Measurements from ENCODE around the gene POU2F3. TPM values are rescaled to one million over a fixed set of nuclear protein-coding genes. Genes with fewer than 3 reads are reported as not detected.
A peak's percentile ranks its signal among the peaks of the same experiment; 100 is the strongest.

The POU2F3 gene
- polyA plus RNA-seq, 1 experiment, result not detected

GRCh38 chr11:120326845-120327281 is 86.9 kb downstream of the POU2F3 start:
- peak overlapping the region; percentile 25 for H3K27ac ChIP-seq (ENCODE audit: low read depth, low read length)
- H3K27me3 ChIP-seq (ENCODE audit: control insufficient read depth, insufficient read depth, low read length), result no peaks in the 10 kb centered on the region
- TF ChIP-seq CTCF (IDR thresholded peaks at IDR 0.05; ENCODE audit: low read depth, low read length), result no peak
- ChIA-PET CTCF (interaction anchor here (1.2 to 2.7 kb wide), 4 partner anchors 8 to 27 kb away, joined by 4 to 23 read pairs (median 8); no protein-coding TSS in a partner anchor), POLR2A (interaction anchor here (1.0 kb wide), 1 partner anchor 27 kb away, joined by 3 read pairs; no protein-coding TSS in a partner anchor)
- H3K4me3 ChIP-seq (ENCODE audit: low read depth, low read length), result no peak overlapping the region
- DNase-seq (ENCODE audit: low read depth, low spot score), result no peak
- no peaks in the 10 kb centered on the region for H3K9me3 ChIP-seq (ENCODE audit: control insufficient read depth, insufficient read depth, low read length)

GRCh38 chr11:120327311-120327710 is 87.4 kb downstream of the POU2F3 start:
- Histone ChIP-seq H3K27ac (ENCODE audit: low read depth, low read length) (no peak overlapping the region), H3K4me3 (ENCODE audit: low read depth, low read length) (no peak overlapping the region), H3K27me3 (ENCODE audit: control insufficient read depth, insufficient read depth, low read length) (no peaks in the 10 kb centered on the region), H3K9me3 (ENCODE audit: control insufficient read depth, insufficient read depth, low read length) (no peaks in the 10 kb centered on the region)
- ChIA-PET CTCF (interaction anchor here (1.2 to 1.6 kb wide), 2 partner anchors 23 to 27 kb away, joined by 4 to 6 read pairs; no protein-coding TSS in a partner anchor), POLR2A (interaction anchor here (1.0 kb wide), 1 partner anchor 27 kb away, joined by 3 read pairs; no protein-coding TSS in a partner anchor)
- no peak for TF ChIP-seq CTCF (IDR thresholded peaks at IDR 0.05; ENCODE audit: low read depth, low read length)
- DNase-seq (ENCODE audit: low read depth, low spot score), result no peak

- H3K4me3 ChIP-seq (ENCODE audit: low read depth, low read length), result no peak overlapping the region
- ChIA-PET POLR2A (no interaction called here), CTCF (interaction anchor here (0.7 to 0.8 kb wide), 2 partner anchors 26 to 375 kb away, joined by 3 read pairs; no protein-coding TSS in a partner anchor)
- DNase-seq (ENCODE audit: low read depth, low spot score), result no peak
- no peak overlapping the region for H3K27ac ChIP-seq (ENCODE audit: low read depth, low read length)
- H3K9me3 ChIP-seq (ENCODE audit: control insufficient read depth, insufficient read depth, low read length), result no peaks in the 10 kb centered on the region
- no peak for TF ChIP-seq CTCF (IDR thresholded peaks at IDR 0.05; ENCODE audit: low read depth, low read length)
- no peaks in the 10 kb centered on the region for H3K27me3 ChIP-seq (ENCODE audit: control insufficient read depth, insufficient read depth, low read length)
Observed at GRCh38 chr11:120329556-120329955, 89.6 kb downstream of the POU2F3 start.

GRCh38 chr11:120330045-120330444 is 90.1 kb downstream of the POU2F3 start:
- ChIA-PET CTCF (interaction anchor here (0.6 to 0.8 kb wide), 2 partner anchors 27 to 171 kb away, joined by 3 to 5 read pairs; no protein-coding TSS in a partner anchor), POLR2A (no interaction called here)
- TF ChIP-seq CTCF (IDR thresholded peaks at IDR 0.05; ENCODE audit: low read depth, low read length), result no peak
- no peaks in the 10 kb centered on the region for H3K9me3 ChIP-seq (ENCODE audit: control insufficient read depth, insufficient read depth, low read length)
- no peak for DNase-seq (ENCODE audit: low read depth, low spot score)
- H3K27ac ChIP-seq (ENCODE audit: low read depth, low read length), result peak overlapping the region; percentile 11
- H3K27me3 ChIP-seq (ENCODE audit: control insufficient read depth, insufficient read depth, low read length), result no peaks in the 10 kb centered on the region
- H3K4me3 ChIP-seq (ENCODE audit: low read depth, low read length), result no peak overlapping the region

- peak overlapping the region; percentile 66 for H3K27ac ChIP-seq (ENCODE audit: low read depth, low read length)
- DNase-seq (ENCODE audit: low read depth, low spot score), result peak; percentile 62
- H3K4me3 ChIP-seq (ENCODE audit: low read depth, low read length), result no peak overlapping the region
- POLR2A ChIA-PET, result interaction anchor here (1.2 kb wide), 1 partner anchor 101 kb away, joined by 3 read pairs; no protein-coding TSS in a partner anchor
- TF ChIP-seq CTCF (IDR thresholded peaks at IDR 0.05; ENCODE audit: low read depth, low read length), result no peak
- H3K27me3 ChIP-seq (ENCODE audit: control insufficient read depth, insufficient read depth, low read length), result no peaks in the 10 kb centered on the region
- H3K9me3 ChIP-seq (ENCODE audit: control insufficient read depth, insufficient read depth, low read length), result no peaks in the 10 kb centered on the region
- CTCF ChIA-PET, result interaction anchor here (1.0 kb wide), 1 partner anchor 28 kb away, joined by 3 read pairs; no protein-coding TSS in a partner anchor
Observed at GRCh38 chr11:120331301-120331996, 91.5 kb downstream of the POU2F3 start.
